Body of pancreas (tissue), 4 donors: ENCODE data around the gene ATP6V1B1.

ENCODE experiments used
- CTCF ChIP-seq, 7 experiments: fragments of 450-650 bp in 4 of 7; fragments of 200-600 bp in 3 of 7; sonication (generic) in 3 of 7; IDR thresholded peaks; one replicate each; pipeline ENCODE4 v1.5.1; 2016 to 2019; ENCODE audit warnings: antibody characterized with exemption in 7 of 7
- POLR2A ChIP-seq, 3 donors: fragments of 450-650 bp; IDR thresholded peaks; one replicate each; pipeline ENCODE4 v1.6.1; 2016; ENCODE audit warnings: antibody characterized with exemption in 3 of 3, mild to moderate bottlenecking in 2 of 3

GRCh38 chr2:70947556-70948184 lies 12.0 kb downstream of the ATP6V1B1 start:
- TF ChIP-seq CTCF (IDR thresholded peaks at IDR 0.05) (no peak), POLR2A (IDR thresholded peaks at IDR 0.05) (no peak)
